ENCODE data around the gene KIAA0825. TPM values are rescaled to one million over a fixed set of nuclear protein-coding genes. Genes with fewer than 3 reads are reported as not detected.

KIAA0825 gene
- total RNA-seq, 4 donors from 2014 or later: 4.7 to 5.8 (median 5.0) TPM

DNA sequence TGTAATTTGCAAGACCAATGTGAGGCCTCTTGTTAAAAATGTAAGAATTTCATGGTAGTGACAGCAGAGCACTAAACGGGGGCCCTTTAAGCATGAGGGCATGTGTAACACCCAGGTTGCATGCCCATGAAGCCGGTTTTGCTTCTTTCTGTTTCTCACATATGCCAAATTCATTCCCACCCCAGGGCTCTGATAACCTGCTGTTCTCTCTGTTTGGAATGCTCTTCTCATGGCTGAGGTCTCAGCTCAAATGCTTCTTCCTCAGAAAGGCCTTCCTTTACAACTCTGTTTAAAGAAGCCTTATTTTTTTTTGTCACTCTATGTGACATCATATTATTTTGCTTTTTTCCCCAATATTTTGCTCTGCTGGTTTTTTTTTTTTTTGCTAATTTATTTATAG, 369.0 kb downstream of the KIAA0825 start:
- TF ChIP-seq, protein P1, sequence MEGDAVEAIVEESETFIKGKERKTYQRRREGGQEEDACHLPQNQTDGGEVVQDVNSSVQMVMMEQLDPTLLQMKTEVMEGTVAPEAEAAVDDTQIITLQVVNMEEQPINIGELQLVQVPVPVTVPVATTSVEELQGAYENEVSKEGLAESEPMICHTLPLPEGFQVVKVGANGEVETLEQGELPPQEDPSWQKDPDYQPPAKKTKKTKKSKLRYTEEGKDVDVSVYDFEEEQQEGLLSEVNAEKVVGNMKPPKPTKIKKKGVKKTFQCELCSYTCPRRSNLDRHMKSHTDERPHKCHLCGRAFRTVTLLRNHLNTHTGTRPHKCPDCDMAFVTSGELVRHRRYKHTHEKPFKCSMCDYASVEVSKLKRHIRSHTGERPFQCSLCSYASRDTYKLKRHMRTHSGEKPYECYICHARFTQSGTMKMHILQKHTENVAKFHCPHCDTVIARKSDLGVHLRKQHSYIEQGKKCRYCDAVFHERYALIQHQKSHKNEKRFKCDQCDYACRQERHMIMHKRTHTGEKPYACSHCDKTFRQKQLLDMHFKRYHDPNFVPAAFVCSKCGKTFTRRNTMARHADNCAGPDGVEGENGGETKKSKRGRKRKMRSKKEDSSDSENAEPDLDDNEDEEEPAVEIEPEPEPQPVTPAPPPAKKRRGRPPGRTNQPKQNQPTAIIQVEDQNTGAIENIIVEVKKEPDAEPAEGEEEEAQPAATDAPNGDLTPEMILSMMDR (IDR thresholded peaks at IDR 0.05; ENCODE audit: low read depth): no peak

DNA sequence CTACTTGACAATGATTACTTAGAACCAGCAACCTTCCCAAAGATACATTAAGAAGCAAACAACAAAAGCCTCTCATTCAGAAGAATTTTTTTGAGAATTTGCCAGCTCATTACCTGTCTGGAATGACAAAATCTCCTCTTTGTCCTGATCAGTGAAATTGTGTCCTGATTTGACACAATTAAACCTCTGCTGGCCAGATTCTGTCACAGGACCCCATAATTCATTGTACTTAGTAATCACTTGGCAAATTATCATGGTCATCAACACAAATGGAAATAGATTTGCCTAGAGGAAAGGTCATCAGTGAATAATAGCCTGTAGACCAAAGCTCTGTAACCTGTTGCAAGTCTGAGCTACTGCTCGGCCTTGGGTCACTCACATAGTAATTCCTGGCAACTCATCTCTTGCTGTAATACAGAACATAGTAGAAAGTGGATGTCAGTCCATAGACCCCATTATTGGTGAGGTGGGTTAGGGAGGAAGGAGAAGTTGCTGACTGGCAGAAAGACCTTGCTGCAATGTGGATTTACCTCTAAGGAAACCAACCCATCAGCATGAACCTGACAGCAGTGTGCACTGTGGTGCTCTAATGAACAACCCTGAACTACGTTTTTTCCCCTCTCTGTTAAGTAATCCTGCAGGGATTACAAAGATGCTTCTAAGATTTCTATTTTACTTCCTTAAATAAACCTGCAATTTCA, 370.1 kb downstream of the KIAA0825 start:
- TF ChIP-seq, protein P1 (IDR thresholded peaks at IDR 0.05; ENCODE audit: low read depth): no peak

DNA sequence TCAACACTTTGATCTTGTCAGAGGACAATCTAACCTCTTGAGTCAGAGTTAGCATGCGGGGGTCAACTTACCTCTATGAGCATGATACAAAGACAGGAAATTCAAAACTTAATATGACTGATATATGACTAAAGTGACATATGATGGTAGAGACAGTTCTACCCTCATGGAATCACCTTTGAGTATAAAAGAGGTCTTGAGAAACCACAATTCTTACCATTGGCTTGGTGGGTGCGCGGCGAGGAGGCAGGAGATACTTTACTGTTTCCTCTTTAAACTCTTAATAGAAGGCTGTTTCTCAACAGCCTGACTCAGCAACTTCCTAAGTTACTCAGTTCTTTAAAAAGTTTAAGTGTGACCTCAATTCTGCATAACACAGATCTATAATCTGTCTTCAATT, 372.8 kb downstream of the KIAA0825 start:
- TF ChIP-seq, protein P1 (IDR thresholded peaks at IDR 0.05; ENCODE audit: low read depth): no peak

DNA sequence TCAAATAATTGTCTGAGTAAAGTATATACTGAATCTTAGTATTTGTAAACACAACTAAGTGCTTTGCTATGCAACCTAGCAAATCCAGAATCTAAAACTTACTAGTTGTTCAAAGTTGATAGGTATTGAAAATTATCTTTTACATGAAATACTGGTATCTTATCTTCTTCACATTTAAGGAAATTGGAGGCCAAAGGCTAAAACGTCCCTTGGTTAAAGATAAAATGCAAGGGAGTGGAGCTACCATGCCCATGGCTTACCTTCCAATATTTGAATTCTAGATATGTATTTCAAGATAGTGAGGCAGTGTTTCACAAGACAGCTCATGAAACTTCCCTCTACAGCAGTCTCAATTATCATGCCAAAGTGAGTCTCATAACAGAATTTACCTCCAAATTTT, 373.5 kb downstream of the KIAA0825 start:
- TF ChIP-seq, protein P1 (IDR thresholded peaks at IDR 0.05; ENCODE audit: low read depth): no peak

DNA sequence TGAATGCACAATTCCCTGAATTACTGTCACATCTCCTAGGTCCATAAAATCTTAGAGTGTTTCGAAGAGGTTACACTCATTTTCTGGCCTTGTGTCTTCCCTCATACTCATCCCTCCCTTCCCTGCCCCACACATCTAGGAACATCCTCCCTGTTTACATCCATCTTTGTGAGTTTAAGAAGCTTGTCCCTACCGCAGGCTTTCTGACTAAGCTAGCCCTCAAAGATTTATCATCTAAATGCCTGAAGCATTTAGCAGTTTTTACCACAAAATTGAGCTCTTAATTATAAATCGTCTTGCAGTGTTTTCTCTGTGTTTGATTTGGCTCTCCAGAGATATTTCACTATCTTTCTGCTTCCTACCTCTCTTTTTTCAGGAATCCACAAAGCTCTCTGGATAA, 374.8 kb downstream of the KIAA0825 start:
- TF ChIP-seq, protein P1 (IDR thresholded peaks at IDR 0.05; ENCODE audit: low read depth): no peak

DNA sequence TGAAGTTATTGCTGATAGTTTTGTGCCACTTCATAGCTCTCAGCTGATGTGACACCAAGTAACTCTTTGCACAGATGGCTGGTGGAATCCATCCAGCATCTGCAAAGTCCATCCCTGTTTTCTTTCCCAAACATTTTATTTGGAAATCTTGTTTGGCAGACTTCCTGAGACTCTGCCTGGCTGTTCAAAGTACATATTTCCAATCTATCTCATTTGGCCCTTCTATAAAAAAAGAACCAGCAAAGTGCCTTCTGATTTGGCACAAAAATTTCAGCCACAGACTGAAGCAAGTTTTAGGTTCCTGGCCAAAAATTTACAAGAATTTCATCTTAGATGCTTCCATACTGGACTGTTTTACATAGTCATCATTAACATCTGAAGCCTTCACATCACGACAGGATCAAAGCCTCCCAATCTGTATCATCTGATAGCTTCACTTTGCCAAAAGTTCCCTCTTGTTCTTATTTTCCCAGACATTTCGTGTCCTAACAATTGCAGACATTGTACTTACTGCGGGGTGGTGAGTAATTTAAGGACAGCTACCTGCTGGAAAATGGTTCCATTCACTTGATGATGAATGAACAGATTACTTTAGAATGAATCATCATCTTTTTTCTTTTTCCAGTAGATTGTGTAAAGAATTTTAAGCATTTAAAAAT, 377.3 kb downstream of the KIAA0825 start:
- TF ChIP-seq, protein P1 (IDR thresholded peaks at IDR 0.05; ENCODE audit: low read depth): no peak

DNA sequence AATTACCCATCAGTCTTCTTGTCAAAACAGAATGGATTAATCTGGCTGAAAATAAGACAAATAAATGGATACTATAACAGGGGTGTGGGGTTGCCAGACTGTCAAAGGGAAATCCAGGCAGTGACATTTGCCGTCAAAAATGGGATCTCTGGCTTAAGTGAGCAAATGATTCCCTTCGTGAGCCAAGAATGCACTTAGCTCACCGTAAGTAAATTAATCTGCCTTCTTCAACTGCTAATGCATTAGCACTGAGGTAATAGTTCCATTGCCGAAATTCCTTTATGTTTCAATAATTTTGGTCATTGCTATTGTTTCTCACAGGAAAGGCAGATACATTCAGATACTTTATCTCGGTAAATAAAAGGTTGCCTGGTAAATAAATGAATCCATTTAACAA, 377.8 kb downstream of the KIAA0825 start:
- TF ChIP-seq, protein P1 (IDR thresholded peaks at IDR 0.05; ENCODE audit: low read depth): no peak

Data from subcutaneous adipose tissue (tissue), 4 donors.